HepG2 (cell line): ENCODE measurements around the gene DNAJC5. TPM values are rescaled to one million over a fixed set of nuclear protein-coding genes. Genes with fewer than 3 reads are reported as not detected.

Experiments
- CENPT ChIP-seq: sonication (generic); formaldehyde crosslinking; IDR thresholded peaks from 2 replicates; pipeline ENCODE4 v1.8.0; 2022; ENCODE audit warnings: low read depth, mild to moderate bottlenecking, moderate library complexity, missing genetic modification reagents
- CENPX ChIP-seq: sonication (generic); formaldehyde crosslinking; IDR thresholded peaks from 2 replicates; pipeline ENCODE4 v1.9.0; 2021; ENCODE audit warnings: mild to moderate bottlenecking, missing genetic modification reagents, moderate library complexity
- FOXP4 ChIP-seq: sonication (generic); formaldehyde crosslinking; IDR thresholded peaks from 2 replicates; pipeline ENCODE4 v1.4.0; 2020; ENCODE audit warnings: missing genetic modification reagents
- GTF3A ChIP-seq: sonication (generic); formaldehyde crosslinking; conservative IDR thresholded peaks from 2 replicates; pipeline ENCODE4 v1.4.0; 2020; ENCODE audit warnings: mild to moderate bottlenecking, missing genetic modification reagents
- IRF1 ChIP-seq: sonication (generic); formaldehyde crosslinking; IDR thresholded peaks from 2 replicates; pipeline ENCODE4 v1.4.0; 2020; ENCODE audit warnings: low read depth, mild to moderate bottlenecking, missing genetic modification reagents
- KDM1A ChIP-seq: IDR thresholded peaks from 2 replicates; pipeline ENCODE4 v1.6.1; 2016; ENCODE audit warnings: missing compliant biosample characterization
- MATR3 ChIP-seq: sonication (generic); formaldehyde crosslinking; IDR thresholded peaks from 2 replicates; pipeline ENCODE4 v1.4.0; 2020; ENCODE audit warnings: missing genetic modification reagents
- MED13 ChIP-seq: sonication (generic); formaldehyde crosslinking; IDR thresholded peaks from 2 replicates; pipeline ENCODE4 v1.5.0; 2020; ENCODE audit warnings: missing genetic modification reagents
- MXD1 ChIP-seq: sonication (generic); formaldehyde crosslinking; IDR thresholded peaks from 2 replicates; pipeline ENCODE4 v1.4.0; 2020; ENCODE audit warnings: mild to moderate bottlenecking, missing genetic modification reagents
- NR2C2 ChIP-seq: sonication (generic); formaldehyde crosslinking; IDR thresholded peaks from 2 replicates; pipeline ENCODE4 v1.4.0; 2020; ENCODE audit warnings: missing genetic modification reagents, mild to moderate bottlenecking, moderate library complexity, borderline replicate concordance
- PRDM10 ChIP-seq: sonication (generic); formaldehyde crosslinking; IDR thresholded peaks from 2 replicates; pipeline ENCODE4 v1.4.0; 2020; ENCODE audit warnings: low read depth, missing genetic modification reagents
- SMARCE1 ChIP-seq: fragments of 450-650 bp; IDR thresholded peaks from 2 replicates; pipeline ENCODE4 v1.6.1; 2017; ENCODE audit warnings: borderline replicate concordance
- SP2 ChIP-seq: sonication (generic); formaldehyde crosslinking; IDR thresholded peaks from 2 replicates; pipeline ENCODE4 v1.5.1; 2020; ENCODE audit warnings: mild to moderate bottlenecking, missing genetic modification reagents
- TBX3 ChIP-seq: fragments of 450-650 bp; IDR thresholded peaks from 2 replicates; pipeline ENCODE4 v1.6.1; 2017; ENCODE audit warnings: antibody characterized with exemption, mild to moderate bottlenecking, inconsistent platforms, borderline replicate concordance
- ZNF292 ChIP-seq: sonication (generic); formaldehyde crosslinking; IDR thresholded peaks from 2 replicates; pipeline ENCODE4 v1.8.1; 2022; ENCODE audit warnings: mild to moderate bottlenecking, low read depth, missing genetic modification reagents, borderline replicate concordance
- ZNF383 ChIP-seq: sonication (generic); formaldehyde crosslinking; IDR thresholded peaks from 2 replicates; pipeline ENCODE4 v1.4.0; 2020; ENCODE audit warnings: missing genetic modification reagents, mild to moderate bottlenecking, borderline replicate concordance
- ZNF670 ChIP-seq: sonication (generic); formaldehyde crosslinking; IDR thresholded peaks from 2 replicates; pipeline ENCODE4 v1.8.0; 2022; ENCODE audit warnings: mild to moderate bottlenecking, missing genetic modification reagents, borderline replicate concordance
- ZNF704 ChIP-seq: sonication (generic); formaldehyde crosslinking; IDR thresholded peaks from 2 replicates; pipeline ENCODE4 v1.8.1; 2023; ENCODE audit warnings: mild to moderate bottlenecking, inconsistent platforms, moderate library complexity, missing genetic modification reagents, borderline replicate concordance
- ZNF766 ChIP-seq: sonication (generic); formaldehyde crosslinking; IDR thresholded peaks from 2 replicates; pipeline ENCODE4 v1.5.0; 2020; ENCODE audit warnings: missing genetic modification reagents, borderline replicate concordance
- ZSCAN31 ChIP-seq: sonication (generic); formaldehyde crosslinking; IDR thresholded peaks from 2 replicates; pipeline ENCODE4 v1.5.0; 2020; ENCODE audit warnings: low read depth, mild to moderate bottlenecking, missing genetic modification reagents
- polyA plus RNA-seq, 8 experiments: library from polyadenylated mRNA; depleted of rRNA in 3 of 8; stranded (reverse) in 7 of 8; unstranded in 1 of 8; fragments of >200 nt; fragmentation: Illumina TruSeq in 4 of 8; extraction: Trizol in 4 of 8; gene quantifications; 2 replicates each; pipeline versions ENCODE4 v1.2.1 to v1.2.3, GENCODE V29; 2011 to 2016; ENCODE audit warnings: low read depth in 4 of 8, missing spikeins in 1 of 8, mixed read lengths in 1 of 8; ENCODE audit not compliant: insufficient read depth in 1 of 8
- total RNA-seq, 5 experiments: library from RNA; depleted of rRNA; stranded (reverse); fragments of >200 nt; fragmentation: Illumina TruSeq; extraction: Trizol; gene quantifications; 2 replicates each; pipeline ENCODE4 v1.2.3, GENCODE V29; 2016; ENCODE audit warnings: low read depth in 1 of 5

Gene DNAJC5
- total and polyA plus RNA-seq, 2 of the 13 experiments (the other 11 are each of a cell fraction or from before 2014, with no cell fraction given), result 42.8 to 64.5 TPM

GRCh38 chr20:63894358-63895201, at the start of gene DNAJC5 (continued):
- TF ChIP-seq ZNF670 (CRISPR knock-in tag) (no peak), CENPT (CRISPR knock-in tag) (peak; percentile 87; the same call in 1 of the 2 replicates), MED13 (CRISPR knock-in tag) (no peak; the same call in 1 of the 2 replicates), SMARCE1 (no peak), ZSCAN31 (CRISPR knock-in tag) (peak; percentile 19; the same call in 1 of the 2 replicates), ZNF704 (CRISPR knock-in tag) (no peak), MXD1 (CRISPR knock-in tag) (peak; percentile 93; the same call in 1 of the 2 replicates), IRF1 (CRISPR knock-in tag) (peak; percentile 54; the same call in 1 of the 2 replicates), TBX3 (no peak), FOXP4 (CRISPR knock-in tag) (0 out of 2 replicates have a peak, but pooled peaks have one; percentile 28), MATR3 (CRISPR knock-in tag) (no peak), GTF3A (no peak), ZNF292 (CRISPR knock-in tag) (peak; percentile 47; the same call in 1 of the 2 replicates), CENPX (CRISPR knock-in tag) (no peak), NR2C2 (CRISPR knock-in tag) (peak; percentile 42; the same call in 1 of the 2 replicates), SP2 (CRISPR knock-in tag) (no peak), ZNF383 (CRISPR knock-in tag) (peak; percentile 76; the same call in 1 of the 2 replicates), ZNF766 (no peak), KDM1A (CRISPR knock-in tag) (peak; percentile 85; the same call in 1 of the 2 replicates), PRDM10 (CRISPR knock-in tag) (peak; percentile 96)
